SK-N-MC (cell line): ENCODE results near the gene PEPD.

Experiments used
- DNase-seq: peaks from one replicate; pipeline ENCODE4 v3.0.0-alpha.2; 2011; ENCODE audit warnings: low read depth, low spot score
- H3K27ac ChIP-seq: fragments of 200-600 bp; sonication (generic); 2 replicates; pipeline ENCODE4 v1.5.1; 2016; ENCODE audit warnings: mixed run types
- H3K36me3 ChIP-seq: fragments of 200-600 bp; sonication (generic); 2 replicates; pipeline ENCODE4 v1.6.1; 2017; ENCODE audit warnings: antibody characterized with exemption, low read length, mixed read lengths; ENCODE audit not compliant: insufficient read depth
- H3K4me3 ChIP-seq: fragments of 200-600 bp; sonication (generic); 2 replicates; pipeline ENCODE4 v1.5.1; 2016
- H3K9ac ChIP-seq: fragments of 200-600 bp; sonication (generic); 2 replicates; pipeline ENCODE4 v1.8.0; 2017; ENCODE audit warnings: mixed run types, mixed read lengths; ENCODE audit not compliant: insufficient read length
- H3K9me3 ChIP-seq: fragments of 200-600 bp; sonication (generic); 2 replicates; pipeline ENCODE4 v1.6.1; 2017; ENCODE audit warnings: low read depth, mild to moderate bottlenecking, antibody characterized with exemption, low read length, moderate library complexity, mixed read lengths
- EZH2 ChIP-seq: fragments of 200-600 bp; sonication (generic); IDR thresholded peaks from one replicate; pipeline ENCODE4 v1.6.1; 2017; ENCODE audit warnings: antibody characterized with exemption
- FOXP2 ChIP-seq: optimal IDR thresholded peaks from 2 replicates; pipeline ENCODE3; 2011; ENCODE audit warnings: mild to moderate bottlenecking, moderate library complexity; ENCODE audit not compliant: insufficient read depth; ENCODE audit errors: extremely low read length, control extremely low read depth
- POLR2AphosphoS5 ChIP-seq: IDR thresholded peaks from 2 replicates; pipeline ENCODE4 v1.6.1; 2012; ENCODE audit warnings: mild to moderate bottlenecking, low read depth, low read length, borderline replicate concordance

Gene PEPD

DNA sequence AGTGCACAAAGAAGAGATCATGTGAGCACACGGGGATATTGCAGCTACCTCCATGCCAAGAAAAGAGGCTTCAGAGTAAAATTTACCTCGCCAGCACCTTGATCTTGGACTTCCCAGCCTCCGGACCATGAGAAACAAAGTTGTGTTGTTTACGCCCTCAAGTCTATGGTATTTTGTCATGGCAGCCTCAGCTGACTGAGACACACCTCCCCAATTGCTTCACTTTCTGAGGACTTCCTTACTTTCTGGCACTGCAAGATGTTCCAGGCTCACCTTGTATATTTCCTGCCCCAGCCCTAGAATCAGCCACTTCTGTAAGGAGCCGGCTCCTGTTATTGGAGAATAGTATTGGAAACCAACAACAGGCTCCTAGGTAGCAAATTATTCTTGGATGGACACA is 154.7 kb downstream of the PEPD start:
- TF ChIP-seq FOXP2 (no peak), POLR2AphosphoS5 (no peak), EZH2 (no peak)
- no peak overlapping the region for H3K4me3 ChIP-seq
- DNase-seq, result no peak

DNA sequence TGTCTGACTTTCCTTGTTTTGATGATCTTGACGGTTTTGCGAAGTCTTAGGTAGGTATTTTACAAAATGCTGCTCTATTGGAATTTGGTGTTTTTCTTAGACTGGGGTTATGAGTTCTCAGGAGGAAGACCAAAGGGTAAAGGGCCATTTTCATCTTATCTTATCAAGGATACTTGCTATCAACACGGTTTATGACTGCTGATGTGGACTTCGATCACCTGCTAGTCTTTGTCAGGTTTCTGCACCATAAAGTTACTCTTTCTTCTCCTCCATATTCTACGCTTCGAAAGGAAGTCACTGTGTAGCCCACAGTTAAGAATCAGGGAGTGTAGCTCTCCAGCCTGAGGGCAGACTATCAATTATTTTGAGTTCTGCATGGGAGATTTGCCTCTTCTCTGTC is 155.5 kb downstream of the PEPD start:
- H3K9ac ChIP-seq, result no peak overlapping the region
- no peak for TF ChIP-seq EZH2
- no peak for TF ChIP-seq FOXP2
- no peak for TF ChIP-seq POLR2AphosphoS5

More for the DNA sequence above, 154.7 kb downstream of the PEPD start:
- Histone ChIP-seq H3K9me3 (no peaks in the 10 kb centered on the region), H3K27ac (no peak overlapping the region), H3K9ac (no peak overlapping the region), H3K36me3 (no peaks in the 10 kb centered on the region)

DNA sequence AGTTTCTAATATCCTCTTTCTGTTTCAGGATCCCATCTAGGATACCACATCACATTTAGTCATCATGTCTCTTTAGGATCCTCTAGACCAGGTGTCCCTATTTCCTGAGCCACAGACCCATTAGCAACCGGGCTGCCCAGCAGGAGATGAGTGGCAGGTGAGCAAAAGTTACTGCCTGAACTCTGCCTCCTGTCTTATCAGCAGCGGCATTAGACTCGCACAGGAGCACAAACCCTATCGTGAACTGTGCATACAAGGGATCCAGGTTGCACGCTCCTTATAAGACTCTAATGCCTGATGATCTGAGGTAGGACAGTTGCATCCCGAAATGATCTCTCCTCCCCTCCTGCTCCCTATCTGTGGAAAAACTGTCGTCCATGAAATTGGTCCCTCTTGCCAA is 155.9 kb downstream of the PEPD start:
- H3K9ac ChIP-seq, result no peak overlapping the region
- TF ChIP-seq POLR2AphosphoS5 (no peak), EZH2 (no peak), FOXP2 (no peak)
- H3K9me3 ChIP-seq, result no peaks in the 10 kb centered on the region
- DNase-seq, result no peak
- H3K4me3 ChIP-seq, result no peak overlapping the region
- no peak overlapping the region for H3K27ac ChIP-seq
- H3K36me3 ChIP-seq, result no peaks in the 10 kb centered on the region

More for the DNA sequence above, 155.5 kb downstream of the PEPD start:
- H3K4me3 ChIP-seq, result no peak overlapping the region
- H3K9me3 ChIP-seq, result no peaks in the 10 kb centered on the region
- H3K27ac ChIP-seq, result no peak overlapping the region
- H3K36me3 ChIP-seq, result no peaks in the 10 kb centered on the region
- no peak for DNase-seq

DNA sequence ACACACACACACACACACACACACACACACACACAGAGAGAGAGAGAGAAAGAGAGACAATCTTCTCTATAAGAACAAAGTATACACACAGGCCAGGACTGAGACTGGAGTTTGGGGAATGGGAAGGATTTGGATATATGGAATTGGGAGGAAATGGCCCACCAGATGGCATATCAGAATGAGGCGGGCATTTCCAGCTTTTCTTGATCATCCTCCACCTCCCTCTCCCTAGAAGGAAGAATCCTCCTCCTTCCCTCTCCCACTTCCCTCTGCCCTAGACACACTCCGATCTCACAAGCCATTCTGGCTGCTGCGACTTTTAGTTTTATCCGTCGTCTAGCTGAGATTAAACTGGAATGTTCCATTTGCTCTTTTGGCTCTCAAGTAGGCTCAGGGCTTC is 158.1 kb downstream of the PEPD start:
- Histone ChIP-seq H3K9ac (no peak overlapping the region), H3K9me3 (no peaks in the 10 kb centered on the region)
- TF ChIP-seq FOXP2 (no peak), POLR2AphosphoS5 (no peak), EZH2 (no peak)

DNA sequence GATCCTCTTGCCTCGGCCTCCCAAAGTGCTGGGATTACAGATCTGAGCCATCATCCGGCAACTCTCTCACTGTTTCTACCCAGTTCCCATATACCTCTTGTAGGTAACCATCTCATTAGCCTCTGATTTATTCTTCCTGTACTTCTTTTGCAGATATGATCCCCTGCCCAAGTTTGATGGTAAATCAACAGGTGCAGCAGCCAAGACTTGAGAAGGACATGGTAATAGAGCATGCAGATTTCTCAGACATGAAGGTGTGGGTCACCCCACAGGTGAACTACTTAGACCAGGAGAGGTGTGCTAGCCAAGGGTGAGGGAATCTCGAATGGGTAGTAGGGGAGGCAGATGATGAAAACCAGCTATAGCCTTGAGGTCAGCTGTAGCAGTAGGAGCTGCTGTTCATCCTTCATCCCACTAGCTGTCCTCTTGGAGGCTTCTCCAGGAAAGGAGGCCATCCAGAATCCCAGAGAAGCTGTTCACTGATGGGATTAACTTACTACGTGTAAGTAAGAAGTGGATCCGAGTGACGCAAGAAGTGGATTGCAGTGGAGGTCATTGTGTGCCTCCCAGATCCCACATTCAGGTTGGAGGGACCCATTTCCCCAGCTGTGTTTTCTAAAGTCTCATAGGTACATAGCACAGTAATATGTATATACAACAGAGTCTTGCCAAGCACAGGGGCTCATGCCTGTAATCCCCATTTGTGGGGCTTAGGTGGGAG is 158.9 kb downstream of the PEPD start:
- H3K9ac ChIP-seq, result no peak overlapping the region
- TF ChIP-seq FOXP2 (no peak), POLR2AphosphoS5 (no peak), EZH2 (no peak)
- H3K4me3 ChIP-seq, result no peak overlapping the region
- no peak for DNase-seq
- no peaks in the 10 kb centered on the region for H3K36me3 ChIP-seq
- H3K9me3 ChIP-seq, result no peaks in the 10 kb centered on the region
- H3K27ac ChIP-seq, result no peak overlapping the region

More for the DNA sequence above, 158.1 kb downstream of the PEPD start:
- no peak overlapping the region for H3K4me3 ChIP-seq
- no peak for DNase-seq
- no peak overlapping the region for H3K27ac ChIP-seq
- no peaks in the 10 kb centered on the region for H3K36me3 ChIP-seq

DNA sequence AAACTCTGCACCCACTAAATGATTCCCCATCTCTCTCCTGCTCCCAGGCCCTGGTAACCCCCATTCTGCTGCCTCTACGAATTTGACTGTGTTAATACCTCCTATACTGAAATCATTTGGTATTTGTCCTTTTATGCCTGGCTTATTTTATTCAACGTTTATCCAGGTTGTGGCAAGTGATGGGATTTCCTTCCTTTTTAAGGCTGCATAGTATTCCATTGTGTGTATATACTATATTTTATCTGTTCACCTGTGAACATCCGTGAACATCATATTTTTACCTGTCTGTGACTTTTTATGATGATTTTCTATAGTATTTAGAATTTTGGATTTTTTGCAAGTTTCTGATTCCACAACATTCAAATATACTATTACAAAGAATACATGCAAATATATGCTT is 162.0 kb downstream of the PEPD start:
- H3K27ac ChIP-seq, result no peak overlapping the region
- H3K36me3 ChIP-seq, result no peaks in the 10 kb centered on the region
- no peak for TF ChIP-seq EZH2
- no peak for TF ChIP-seq FOXP2
- TF ChIP-seq POLR2AphosphoS5, result no peak
- no peak overlapping the region for H3K9ac ChIP-seq
- H3K9me3 ChIP-seq, result no peaks in the 10 kb centered on the region
- no peak overlapping the region for H3K4me3 ChIP-seq
- DNase-seq, result no peak

DNA sequence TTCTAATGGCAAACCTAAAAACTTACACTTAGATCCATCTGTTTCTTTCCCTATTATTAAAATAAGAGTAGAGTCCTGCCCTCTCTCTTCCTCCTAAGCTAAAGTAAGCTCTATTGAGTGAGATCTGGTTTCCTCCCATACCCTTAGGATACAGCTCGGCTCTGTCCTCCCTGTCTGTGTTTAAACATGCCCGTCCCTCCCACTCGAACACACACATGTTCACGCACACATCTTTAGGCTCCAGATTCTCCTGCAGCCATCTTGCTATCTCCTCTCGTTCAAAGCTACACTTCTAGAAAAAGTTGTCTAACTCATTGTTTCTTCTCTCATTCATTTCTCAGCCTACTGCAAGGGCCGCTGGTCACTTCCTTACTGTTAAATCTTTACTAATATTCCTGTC is 163.2 kb downstream of the PEPD start:
- TF ChIP-seq EZH2 (no peak), POLR2AphosphoS5 (no peak), FOXP2 (no peak)
- H3K9me3 ChIP-seq, result no peaks in the 10 kb centered on the region
- H3K9ac ChIP-seq, result no peak overlapping the region
- no peaks in the 10 kb centered on the region for H3K36me3 ChIP-seq
- H3K27ac ChIP-seq, result no peak overlapping the region
- no peak overlapping the region for H3K4me3 ChIP-seq
- no peak for DNase-seq

DNA sequence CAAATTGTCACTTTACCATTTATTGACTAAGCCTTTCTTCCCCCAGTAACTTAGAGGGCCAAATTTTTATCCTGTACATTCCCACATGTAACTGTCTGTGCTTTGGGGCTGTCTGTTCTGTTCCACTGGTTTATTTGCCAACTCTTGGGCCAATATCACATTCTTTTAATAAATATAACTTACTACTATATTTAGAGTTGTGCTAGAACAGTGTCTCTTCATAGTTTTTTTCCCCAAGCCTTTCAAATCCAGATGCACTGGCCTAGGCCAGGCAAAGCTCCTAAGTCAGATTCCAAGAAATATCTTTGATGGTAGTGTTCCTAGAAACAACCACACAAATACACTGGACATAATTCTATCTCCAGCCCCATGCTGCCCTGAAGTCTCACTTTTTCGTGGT is 164.0 kb downstream of the PEPD start:
- DNase-seq, result no peak
- Histone ChIP-seq H3K27ac (no peak overlapping the region), H3K36me3 (no peaks in the 10 kb centered on the region), H3K9ac (no peak overlapping the region), H3K4me3 (no peak overlapping the region), H3K9me3 (no peaks in the 10 kb centered on the region)
- TF ChIP-seq EZH2 (no peak), POLR2AphosphoS5 (no peak), FOXP2 (no peak)

DNA sequence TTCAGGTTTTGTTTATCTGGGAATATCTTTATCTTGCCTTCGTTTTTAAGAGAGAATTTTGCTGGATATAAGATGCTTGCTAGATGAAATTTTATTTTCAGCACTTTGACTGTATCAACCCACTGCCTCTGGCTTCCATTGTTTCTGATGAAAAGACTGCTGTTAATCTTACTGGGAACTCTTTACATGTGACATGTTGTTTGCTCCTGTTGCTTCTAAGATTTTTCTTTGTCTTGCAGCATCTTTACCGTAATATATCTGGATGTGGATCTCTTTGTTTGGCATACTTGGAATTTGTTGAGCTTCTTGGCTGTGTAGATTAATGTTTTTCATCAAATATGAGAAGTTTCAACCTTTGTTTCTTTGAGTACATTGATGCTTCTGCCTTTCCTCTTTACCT is 166.1 kb downstream of the PEPD start:
- Histone ChIP-seq H3K27ac (no peak overlapping the region), H3K9ac (no peak overlapping the region), H3K4me3 (no peak overlapping the region), H3K36me3 (no peaks in the 10 kb centered on the region), H3K9me3 (no peaks in the 10 kb centered on the region)
- TF ChIP-seq POLR2AphosphoS5, result no peak
- no peak for TF ChIP-seq EZH2
- TF ChIP-seq FOXP2, result no peak
- no peak for DNase-seq
